DND-41 (cell line): Measurements from ENCODE around the gene MEX3B.

Source experiments
- ATAC-seq: fragments of 200-7000 bp; cut with Tn5 transposase; 3 replicates; pipeline ENCODE4 v1.9.1; 2021; ENCODE audit warnings: low read depth; ENCODE audit not compliant: insufficient read depth
- DNase-seq: peaks from one replicate; pipeline ENCODE4 v3.0.0-alpha.2; 2020
- H2AFZ ChIP-seq: 2 replicates; pipeline ENCODE4 v1.6.0; 2012; ENCODE audit warnings: low read depth, low read length
- H3K27ac ChIP-seq: 2 replicates; pipeline ENCODE4 v1.5.1; 2012; ENCODE audit warnings: low read length, inconsistent platforms
- H3K27me3 ChIP-seq: fragments of 200-600 bp; sonication (generic); 2 replicates; pipeline ENCODE4 v1.6.0; 2012; ENCODE audit warnings: low read length, mild to moderate bottlenecking, inconsistent platforms; ENCODE audit not compliant: insufficient read depth, poor library complexity
- H3K36me3 ChIP-seq: 2 replicates; pipeline ENCODE4 v1.5.1; 2012; ENCODE audit warnings: low read length, inconsistent platforms; ENCODE audit not compliant: insufficient read depth
- H3K4me1 ChIP-seq: 2 replicates; pipeline ENCODE4 v1.5.1; 2012; ENCODE audit warnings: mild to moderate bottlenecking, low read length; ENCODE audit not compliant: insufficient read depth
- H3K4me2 ChIP-seq: 2 replicates; pipeline ENCODE4 v1.6.0; 2012; ENCODE audit warnings: mild to moderate bottlenecking, moderate library complexity, low read length, inconsistent platforms; ENCODE audit not compliant: insufficient read depth
- H3K4me3 ChIP-seq, 2 experiments: fragments of 200-600 bp in 1 of 2; shearing (Covaris generic) in 1 of 2; 2 replicates each; pipeline ENCODE4 v1.5.1; 2012 to 2016; ENCODE audit warnings: inconsistent platforms in 2 of 2, low read length in 2 of 2, mild to moderate bottlenecking in 2 of 2, low read depth in 1 of 2, moderate library complexity in 1 of 2
- H3K79me2 ChIP-seq: 2 replicates; pipeline ENCODE4 v1.6.0; 2012; ENCODE audit warnings: low read length, inconsistent platforms; ENCODE audit not compliant: insufficient read depth
- H3K9ac ChIP-seq: 2 replicates; pipeline ENCODE4 v1.6.0; 2012; ENCODE audit warnings: low read depth, mild to moderate bottlenecking, inconsistent platforms, low read length, moderate library complexity
- H3K9me3 ChIP-seq: 2 replicates; pipeline ENCODE4 v1.5.1; 2012; ENCODE audit warnings: low read length, moderate library complexity, mild to moderate bottlenecking, inconsistent platforms; ENCODE audit not compliant: insufficient read depth, severe bottlenecking
- H4K20me1 ChIP-seq: 2 replicates; pipeline ENCODE4 v1.6.0; 2012; ENCODE audit warnings: low read length; ENCODE audit not compliant: insufficient read depth
- CTCF ChIP-seq: IDR thresholded peaks from 2 replicates; pipeline ENCODE4 v1.5.1; 2012; ENCODE audit warnings: borderline replicate concordance, low read length, moderate library complexity, mild to moderate bottlenecking; ENCODE audit not compliant: poor library complexity, severe bottlenecking; ENCODE audit errors: extremely low read depth
- EZH2 ChIP-seq: IDR thresholded peaks from 3 replicates; pipeline ENCODE4 v1.6.1; 2012; ENCODE audit warnings: borderline replicate concordance, low read depth, mild to moderate bottlenecking, moderate library complexity, low read length, inconsistent platforms; ENCODE audit not compliant: severe bottlenecking

Gene MEX3B

DNA sequence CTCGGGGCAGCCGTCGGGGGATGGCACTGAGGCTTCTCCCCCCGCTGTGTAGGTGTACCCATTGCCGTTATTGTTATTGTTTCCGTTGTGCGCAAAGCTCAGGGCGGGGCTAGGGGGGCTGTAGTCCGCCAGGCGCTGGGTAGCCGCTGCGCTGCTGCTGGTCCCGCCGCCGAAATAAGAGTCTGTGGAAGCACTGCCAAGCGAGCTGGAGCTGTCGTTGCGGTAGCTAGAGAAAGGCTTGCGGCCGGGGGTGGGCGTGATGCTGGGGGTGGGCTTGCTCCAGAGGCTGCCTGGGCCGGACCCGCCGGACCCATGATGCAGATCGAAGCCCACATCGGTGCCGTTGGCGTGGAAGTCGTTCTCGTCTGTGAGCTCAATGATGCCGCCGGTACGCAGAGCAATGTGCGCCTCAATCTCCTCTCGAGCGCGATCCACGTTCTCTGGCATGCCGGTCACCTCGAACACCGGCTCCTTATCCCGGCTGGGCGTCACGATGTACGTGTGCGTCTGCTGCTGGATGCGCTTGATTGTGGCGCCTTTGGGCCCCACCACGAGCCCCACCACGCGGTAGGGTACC, 1.9 kb downstream of the MEX3B start:
- Histone ChIP-seq H3K27me3 (peaks cover 14% of the 10 kb centered on the region), H3K9me3 (no peaks in the 10 kb centered on the region), H2AFZ (no peak overlapping the region), H3K27ac (no peak overlapping the region), H3K79me2 (peaks cover 18% of the 10 kb centered on the region), H3K36me3 (peaks cover 13% of the 10 kb centered on the region), H3K4me2 (peak overlapping the region; percentile 95), H4K20me1 (peaks cover 18% of the 10 kb centered on the region), H3K9ac (no peak overlapping the region; the same call in 1 of the 2 replicates), H3K4me3 (peak overlapping the region in 1 of 2 experiments; percentile 96; a peak in 2 of 4 replicates), H3K4me1 (peaks cover 30% of the 10 kb centered on the region)
- no peak for DNase-seq
- ATAC-seq: no peak
- TF ChIP-seq EZH2 (no peak), CTCF (no peak)

DNA sequence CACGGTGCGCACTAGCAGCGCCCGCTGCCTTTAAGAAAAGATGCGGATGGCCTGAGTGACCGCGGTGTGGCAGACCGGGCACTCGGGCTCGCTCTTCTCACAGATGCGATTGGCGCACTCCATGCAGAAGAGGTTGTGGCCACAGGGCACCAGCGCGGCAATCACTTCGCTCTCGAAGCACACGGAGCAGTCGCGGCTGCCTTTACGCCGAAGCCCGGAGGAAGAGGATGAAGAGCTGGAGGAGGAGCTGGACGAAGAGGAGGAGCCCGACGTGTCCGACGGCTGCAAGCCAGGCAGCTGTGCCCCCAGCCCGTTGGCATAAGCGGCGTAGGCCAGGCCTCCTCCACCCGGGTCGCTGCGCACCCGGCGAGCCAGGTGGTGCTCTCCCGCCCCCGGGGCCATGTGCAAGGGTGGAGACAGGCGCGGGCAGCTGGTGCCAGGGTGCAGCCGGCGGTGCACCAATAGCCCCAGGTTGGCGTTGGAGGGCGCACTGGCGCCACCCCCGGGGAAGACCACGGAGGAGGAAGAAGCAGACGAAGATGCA, 2.6 kb downstream of the MEX3B start:
- H3K9ac ChIP-seq: no peak overlapping the region
- H4K20me1 ChIP-seq: peaks cover 18% of the 10 kb centered on the region
- no peak overlapping the region for H3K4me3 ChIP-seq
- peaks cover 30% of the 10 kb centered on the region for H3K4me1 ChIP-seq
- no peak for TF ChIP-seq CTCF
- TF ChIP-seq EZH2: no peak
- H3K79me2 ChIP-seq: peaks cover 18% of the 10 kb centered on the region
- ATAC-seq (no peak), DNase-seq (no peak)
- H3K4me2 ChIP-seq: peak overlapping the region; percentile 95; the same call in 1 of the 2 replicates
- no peak overlapping the region for H2AFZ ChIP-seq
- no peaks in the 10 kb centered on the region for H3K9me3 ChIP-seq
- no peak overlapping the region for H3K27ac ChIP-seq
- H3K36me3 ChIP-seq: peaks cover 13% of the 10 kb centered on the region
- H3K27me3 ChIP-seq: peaks cover 7% of the 10 kb centered on the region

- Histone ChIP-seq H4K20me1 (peaks cover 18% of the 10 kb centered on the region), H3K36me3 (peaks cover 13% of the 10 kb centered on the region), H3K9ac (no peak overlapping the region), H3K9me3 (no peaks in the 10 kb centered on the region), H3K4me3 (no peak overlapping the region), H3K4me1 (peaks cover 21% of the 10 kb centered on the region), H3K4me2 (no peak overlapping the region), H2AFZ (no peak overlapping the region), H3K79me2 (peaks cover 18% of the 10 kb centered on the region), H3K27me3 (no peaks in the 10 kb centered on the region), H3K27ac (no peak overlapping the region)
- TF ChIP-seq EZH2 (no peak), CTCF (no peak)
- ATAC-seq (no peak), DNase-seq (no peak)
These were observed 5.0 kb downstream of the MEX3B start for GRCh38 chr15:82040862-82041261.
